A549 (cell line): Measurements from ENCODE around the gene TMEM207.

Experiments
- BHLHE40 ChIP-seq: IDR thresholded peaks from 2 replicates; pipeline ENCODE4 v1.6.1; 2012; ENCODE audit warnings: low read depth, low read length, inconsistent platforms
- CEBPB ChIP-seq, 2 experiments: fragments of >200 bp in 1 of 2; sonication (Bioruptor Twin) in 1 of 2; formaldehyde crosslinking in 1 of 2; IDR thresholded peaks; 2 replicates each; pipeline ENCODE4 v1.6.1; 2012 to 2016
- CHD2 ChIP-seq: fragments of 150-350 bp; IDR thresholded peaks from 2 replicates; pipeline ENCODE4 v1.6.1; 2014; ENCODE audit warnings: low read length; ENCODE audit not compliant: partially characterized antibody
- CTCF ChIP-seq: fragments of >200 bp; sonication (Bioruptor Twin); formaldehyde crosslinking; IDR thresholded peaks from 3 replicates; pipeline ENCODE4 v1.5.1; 2016
- EP300 ChIP-seq, 2 experiments: fragments of >200 bp; sonication (Bioruptor Twin); formaldehyde crosslinking; IDR thresholded peaks; 2 replicates in 1 of 2; 3 replicates in 1 of 2; pipeline ENCODE4 v1.6.1; 2016 to 2017
- HDAC2 ChIP-seq: fragments of 200-600 bp; sonication (generic); IDR thresholded peaks from 2 replicates; pipeline ENCODE4 v1.6.1; 2016
- HOXA7 ChIP-seq: fragments of 250-450 bp; sonication (Bioruptor Pico); IDR thresholded peaks from 2 replicates; pipeline ENCODE4 v1.5.0; 2020; ENCODE audit warnings: mild to moderate bottlenecking, moderate library complexity
- JUN ChIP-seq, 2 experiments: fragments of >200 bp; sonication (Bioruptor Twin); formaldehyde crosslinking; IDR thresholded peaks; 2 replicates in 1 of 2; 3 replicates in 1 of 2; pipeline ENCODE4 v1.6.1; 2016 to 2017
- POLR2A ChIP-seq: IDR thresholded peaks from 2 replicates; pipeline ENCODE4 v1.6.1; 2012; ENCODE audit warnings: mild to moderate bottlenecking, low read length
- RNF2 ChIP-seq: fragments of 200-600 bp; sonication (generic); IDR thresholded peaks from 2 replicates; pipeline ENCODE4 v1.6.1; 2016; ENCODE audit warnings: low read depth, mild to moderate bottlenecking, antibody characterized with exemption, moderate library complexity, borderline replicate concordance
- ZC3H11A ChIP-seq: fragments of 450-650 bp; IDR thresholded peaks from 2 replicates; pipeline ENCODE4 v1.6.1; 2014; ENCODE audit warnings: antibody characterized with exemption, mild to moderate bottlenecking
- ZSCAN20 ChIP-seq: fragments of 250-450 bp; sonication (Bioruptor Pico); IDR thresholded peaks from 2 replicates; pipeline ENCODE4 v1.8.0; 2022; ENCODE audit warnings: mild to moderate bottlenecking, moderate library complexity
- TF ChIP-seq, protein P1 (sequence below): fragments of 150-350 bp; IDR thresholded peaks from 2 replicates; pipeline ENCODE4 v1.6.1; 2014; ENCODE audit warnings: low read depth, mild to moderate bottlenecking, low read length
- TF ChIP-seq, protein P2 (sequence below): fragments of 200-600 bp; sonication (generic); IDR thresholded peaks from 2 replicates; pipeline ENCODE4 v1.6.1; 2016; ENCODE audit warnings: antibody characterized with exemption, mild to moderate bottlenecking, moderate library complexity

DNA sequence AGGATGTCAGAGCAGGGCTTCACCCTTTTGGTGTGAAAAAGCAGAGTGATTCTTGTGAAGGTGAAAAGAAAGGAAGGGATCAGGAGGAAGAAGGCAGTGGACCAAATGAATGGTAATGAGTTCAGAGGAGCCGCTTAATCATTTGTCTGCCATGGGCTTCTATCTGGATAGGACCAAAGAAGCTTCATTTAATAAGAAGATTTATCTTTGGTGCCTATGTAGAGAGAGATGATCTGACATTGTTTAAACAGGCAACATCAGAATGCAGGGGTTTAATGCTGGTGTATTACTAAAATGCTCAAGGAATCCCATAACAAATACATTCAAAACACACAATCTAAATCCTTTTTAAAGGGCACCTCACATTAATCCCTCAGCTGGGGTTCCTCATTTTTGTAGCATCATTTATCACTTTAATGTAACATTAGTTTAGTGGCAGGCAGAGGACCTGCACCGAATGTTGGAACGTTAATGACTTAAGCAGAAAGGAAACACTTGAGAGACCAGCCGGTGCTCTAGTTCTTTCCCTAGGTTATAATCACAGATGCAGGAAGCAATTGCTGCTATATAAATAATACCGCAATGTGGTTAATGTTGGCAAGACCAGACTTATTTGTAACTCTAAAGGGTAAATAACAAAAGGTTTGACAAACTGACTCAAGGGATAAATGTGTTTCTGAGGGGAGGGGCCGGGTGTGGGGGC lies 36.3 kb upstream of the TMEM207 start:
- TF ChIP-seq EP300 (IDR thresholded peaks at IDR 0.05) (no peak), CTCF (no peak), POLR2A (no peak), JUN (IDR thresholded peaks at IDR 0.05) (no peak), CEBPB (IDR thresholded peaks at IDR 0.05) (no peak), ZC3H11A (no peak), BHLHE40 (no peak), RNF2 (no peak), ZSCAN20 (no peak), HOXA7 (CRISPR knock-in tag) (no peak), CHD2 (no peak), HDAC2 (no peak)
- TF ChIP-seq, protein P1, sequence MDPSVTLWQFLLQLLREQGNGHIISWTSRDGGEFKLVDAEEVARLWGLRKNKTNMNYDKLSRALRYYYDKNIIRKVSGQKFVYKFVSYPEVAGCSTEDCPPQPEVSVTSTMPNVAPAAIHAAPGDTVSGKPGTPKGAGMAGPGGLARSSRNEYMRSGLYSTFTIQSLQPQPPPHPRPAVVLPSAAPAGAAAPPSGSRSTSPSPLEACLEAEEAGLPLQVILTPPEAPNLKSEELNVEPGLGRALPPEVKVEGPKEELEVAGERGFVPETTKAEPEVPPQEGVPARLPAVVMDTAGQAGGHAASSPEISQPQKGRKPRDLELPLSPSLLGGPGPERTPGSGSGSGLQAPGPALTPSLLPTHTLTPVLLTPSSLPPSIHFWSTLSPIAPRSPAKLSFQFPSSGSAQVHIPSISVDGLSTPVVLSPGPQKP = no peak
- TF ChIP-seq, protein P2, sequence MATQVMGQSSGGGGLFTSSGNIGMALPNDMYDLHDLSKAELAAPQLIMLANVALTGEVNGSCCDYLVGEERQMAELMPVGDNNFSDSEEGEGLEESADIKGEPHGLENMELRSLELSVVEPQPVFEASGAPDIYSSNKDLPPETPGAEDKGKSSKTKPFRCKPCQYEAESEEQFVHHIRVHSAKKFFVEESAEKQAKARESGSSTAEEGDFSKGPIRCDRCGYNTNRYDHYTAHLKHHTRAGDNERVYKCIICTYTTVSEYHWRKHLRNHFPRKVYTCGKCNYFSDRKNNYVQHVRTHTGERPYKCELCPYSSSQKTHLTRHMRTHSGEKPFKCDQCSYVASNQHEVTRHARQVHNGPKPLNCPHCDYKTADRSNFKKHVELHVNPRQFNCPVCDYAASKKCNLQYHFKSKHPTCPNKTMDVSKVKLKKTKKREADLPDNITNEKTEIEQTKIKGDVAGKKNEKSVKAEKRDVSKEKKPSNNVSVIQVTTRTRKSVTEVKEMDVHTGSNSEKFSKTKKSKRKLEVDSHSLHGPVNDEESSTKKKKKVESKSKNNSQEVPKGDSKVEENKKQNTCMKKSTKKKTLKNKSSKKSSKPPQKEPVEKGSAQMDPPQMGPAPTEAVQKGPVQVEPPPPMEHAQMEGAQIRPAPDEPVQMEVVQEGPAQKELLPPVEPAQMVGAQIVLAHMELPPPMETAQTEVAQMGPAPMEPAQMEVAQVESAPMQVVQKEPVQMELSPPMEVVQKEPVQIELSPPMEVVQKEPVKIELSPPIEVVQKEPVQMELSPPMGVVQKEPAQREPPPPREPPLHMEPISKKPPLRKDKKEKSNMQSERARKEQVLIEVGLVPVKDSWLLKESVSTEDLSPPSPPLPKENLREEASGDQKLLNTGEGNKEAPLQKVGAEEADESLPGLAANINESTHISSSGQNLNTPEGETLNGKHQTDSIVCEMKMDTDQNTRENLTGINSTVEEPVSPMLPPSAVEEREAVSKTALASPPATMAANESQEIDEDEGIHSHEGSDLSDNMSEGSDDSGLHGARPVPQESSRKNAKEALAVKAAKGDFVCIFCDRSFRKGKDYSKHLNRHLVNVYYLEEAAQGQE = no peak
